Retinal pigment epithelial cell (primary cell): ENCODE measurements around the gene SGK2.

Experiments used
- DNase-seq: peaks from one replicate; pipeline ENCODE4 v3.0.0-alpha.2; 2010; ENCODE audit warnings: low read depth
- H3K4me3 ChIP-seq: 2 replicates; pipeline ENCODE4 v1.5.1; 2011; ENCODE audit warnings: mild to moderate bottlenecking, low read length, control low read depth, moderate library complexity
- CTCF ChIP-seq: conservative IDR thresholded peaks from 2 replicates; pipeline ENCODE4 v1.5.1; 2011; ENCODE audit warnings: low read depth, low read length, control low read depth, inconsistent platforms

The SGK2 gene

GRCh38 chr20:43548273-43548880, 10.4 kb upstream of the SGK2 start:
- H3K4me3 ChIP-seq, result no peak overlapping the region
- TF ChIP-seq CTCF, result no peak
- DNase-seq, result no peak

GRCh38 chr20:43549416-43550065, 9.3 kb upstream of the SGK2 start:
- no peak overlapping the region for H3K4me3 ChIP-seq
- no peak for TF ChIP-seq CTCF
- DNase-seq, result no peak

GRCh38 chr20:43550456-43550855, 8.4 kb upstream of the SGK2 start:
- no peak for TF ChIP-seq CTCF
- DNase-seq, result no peak
- H3K4me3 ChIP-seq, result no peak overlapping the region

GRCh38 chr20:43554369-43554768, 4.5 kb upstream of the SGK2 start:
- no peak overlapping the region for H3K4me3 ChIP-seq
- no peak for TF ChIP-seq CTCF
- no peak for DNase-seq

- no peak for TF ChIP-seq CTCF
- DNase-seq, result no peak
- no peak overlapping the region for H3K4me3 ChIP-seq
Measured at GRCh38 chr20:43559147-43559987, 540 bp downstream of the SGK2 start.

GRCh38 chr20:43560974-43561373, 2.1 kb downstream of the SGK2 start:
- no peak for DNase-seq
- no peak overlapping the region for H3K4me3 ChIP-seq
- TF ChIP-seq CTCF, result no peak

- peak; percentile 19 for TF ChIP-seq CTCF
- no peak for DNase-seq
- H3K4me3 ChIP-seq, result no peak overlapping the region
Measured at GRCh38 chr20:43563429-43563828, 4.6 kb downstream of the SGK2 start.
